ENCODE measurements around the gene DEXI. TPM values are rescaled to one million over a fixed set of nuclear protein-coding genes. Genes with fewer than 3 reads are reported as not detected.

The DEXI gene
- total and polyA plus RNA-seq, 2 of the 13 experiments (the other 11 are each of a cell fraction or from before 2014, with no cell fraction given), result 51.5 to 70.4 TPM

DNA sequence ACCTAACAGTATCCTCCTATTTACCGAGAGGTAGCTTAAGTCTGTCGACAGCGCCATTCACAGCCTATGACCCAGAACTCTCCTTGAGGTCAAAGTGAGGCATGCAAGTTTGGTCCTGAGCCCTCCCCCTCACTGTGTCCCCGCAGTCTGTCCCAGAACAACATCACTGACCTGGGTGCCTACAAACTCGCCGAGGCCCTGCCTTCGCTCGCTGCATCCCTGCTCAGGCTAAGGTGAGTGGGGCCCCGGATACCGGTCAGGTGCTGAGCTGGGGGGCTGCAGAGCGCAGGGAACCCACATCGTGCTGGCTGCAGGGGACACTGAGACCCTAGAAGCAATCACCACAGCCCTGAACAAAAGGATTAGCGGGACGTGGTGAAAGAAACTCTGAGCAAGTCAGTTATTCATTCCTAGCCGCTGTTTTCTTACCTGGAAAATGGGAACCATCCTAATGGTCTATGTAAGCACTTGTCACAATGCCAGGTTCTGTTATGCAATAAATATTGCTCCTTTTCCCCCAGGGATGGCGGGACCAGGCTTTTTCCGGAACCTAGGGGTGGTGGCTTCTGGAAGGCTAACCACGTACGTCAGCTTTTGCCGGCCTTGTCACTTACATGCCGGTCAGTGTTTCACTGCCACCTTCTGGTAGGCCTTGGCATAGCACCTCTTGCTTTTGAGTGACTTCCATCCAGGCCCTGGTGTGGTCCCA lies 23.8 kb downstream of the DEXI start (continued):
- TF ChIP-seq, protein P1, sequence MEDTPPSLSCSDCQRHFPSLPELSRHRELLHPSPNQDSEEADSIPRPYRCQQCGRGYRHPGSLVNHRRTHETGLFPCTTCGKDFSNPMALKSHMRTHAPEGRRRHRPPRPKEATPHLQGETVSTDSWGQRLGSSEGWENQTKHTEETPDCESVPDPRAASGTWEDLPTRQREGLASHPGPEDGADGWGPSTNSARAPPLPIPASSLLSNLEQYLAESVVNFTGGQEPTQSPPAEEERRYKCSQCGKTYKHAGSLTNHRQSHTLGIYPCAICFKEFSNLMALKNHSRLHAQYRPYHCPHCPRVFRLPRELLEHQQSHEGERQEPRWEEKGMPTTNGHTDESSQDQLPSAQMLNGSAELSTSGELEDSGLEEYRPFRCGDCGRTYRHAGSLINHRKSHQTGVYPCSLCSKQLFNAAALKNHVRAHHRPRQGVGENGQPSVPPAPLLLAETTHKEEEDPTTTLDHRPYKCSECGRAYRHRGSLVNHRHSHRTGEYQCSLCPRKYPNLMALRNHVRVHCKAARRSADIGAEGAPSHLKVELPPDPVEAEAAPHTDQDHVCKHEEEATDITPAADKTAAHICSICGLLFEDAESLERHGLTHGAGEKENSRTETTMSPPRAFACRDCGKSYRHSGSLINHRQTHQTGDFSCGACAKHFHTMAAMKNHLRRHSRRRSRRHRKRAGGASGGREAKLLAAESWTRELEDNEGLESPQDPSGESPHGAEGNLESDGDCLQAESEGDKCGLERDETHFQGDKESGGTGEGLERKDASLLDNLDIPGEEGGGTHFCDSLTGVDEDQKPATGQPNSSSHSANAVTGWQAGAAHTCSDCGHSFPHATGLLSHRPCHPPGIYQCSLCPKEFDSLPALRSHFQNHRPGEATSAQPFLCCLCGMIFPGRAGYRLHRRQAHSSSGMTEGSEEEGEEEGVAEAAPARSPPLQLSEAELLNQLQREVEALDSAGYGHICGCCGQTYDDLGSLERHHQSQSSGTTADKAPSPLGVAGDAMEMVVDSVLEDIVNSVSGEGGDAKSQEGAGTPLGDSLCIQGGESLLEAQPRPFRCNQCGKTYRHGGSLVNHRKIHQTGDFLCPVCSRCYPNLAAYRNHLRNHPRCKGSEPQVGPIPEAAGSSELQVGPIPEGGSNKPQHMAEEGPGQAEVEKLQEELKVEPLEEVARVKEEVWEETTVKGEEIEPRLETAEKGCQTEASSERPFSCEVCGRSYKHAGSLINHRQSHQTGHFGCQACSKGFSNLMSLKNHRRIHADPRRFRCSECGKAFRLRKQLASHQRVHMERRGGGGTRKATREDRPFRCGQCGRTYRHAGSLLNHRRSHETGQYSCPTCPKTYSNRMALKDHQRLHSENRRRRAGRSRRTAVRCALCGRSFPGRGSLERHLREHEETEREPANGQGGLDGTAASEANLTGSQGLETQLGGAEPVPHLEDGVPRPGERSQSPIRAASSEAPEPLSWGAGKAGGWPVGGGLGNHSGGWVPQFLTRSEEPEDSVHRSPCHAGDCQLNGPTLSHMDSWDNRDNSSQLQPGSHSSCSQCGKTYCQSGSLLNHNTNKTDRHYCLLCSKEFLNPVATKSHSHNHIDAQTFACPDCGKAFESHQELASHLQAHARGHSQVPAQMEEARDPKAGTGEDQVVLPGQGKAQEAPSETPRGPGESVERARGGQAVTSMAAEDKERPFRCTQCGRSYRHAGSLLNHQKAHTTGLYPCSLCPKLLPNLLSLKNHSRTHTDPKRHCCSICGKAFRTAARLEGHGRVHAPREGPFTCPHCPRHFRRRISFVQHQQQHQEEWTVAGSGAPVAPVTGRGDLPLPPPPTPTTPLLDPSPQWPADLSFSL (CRISPR knock-in tag; IDR thresholded peaks at IDR 0.05), result no peak
- TF ChIP-seq PHF21A (CRISPR knock-in tag; IDR thresholded peaks at IDR 0.05), result no peak
- TF ChIP-seq CCAR2 (optimal IDR thresholded peaks at IDR 0.05; ENCODE audit: low read depth, low read length), result peak; percentile 46
- TF ChIP-seq, protein P2, sequence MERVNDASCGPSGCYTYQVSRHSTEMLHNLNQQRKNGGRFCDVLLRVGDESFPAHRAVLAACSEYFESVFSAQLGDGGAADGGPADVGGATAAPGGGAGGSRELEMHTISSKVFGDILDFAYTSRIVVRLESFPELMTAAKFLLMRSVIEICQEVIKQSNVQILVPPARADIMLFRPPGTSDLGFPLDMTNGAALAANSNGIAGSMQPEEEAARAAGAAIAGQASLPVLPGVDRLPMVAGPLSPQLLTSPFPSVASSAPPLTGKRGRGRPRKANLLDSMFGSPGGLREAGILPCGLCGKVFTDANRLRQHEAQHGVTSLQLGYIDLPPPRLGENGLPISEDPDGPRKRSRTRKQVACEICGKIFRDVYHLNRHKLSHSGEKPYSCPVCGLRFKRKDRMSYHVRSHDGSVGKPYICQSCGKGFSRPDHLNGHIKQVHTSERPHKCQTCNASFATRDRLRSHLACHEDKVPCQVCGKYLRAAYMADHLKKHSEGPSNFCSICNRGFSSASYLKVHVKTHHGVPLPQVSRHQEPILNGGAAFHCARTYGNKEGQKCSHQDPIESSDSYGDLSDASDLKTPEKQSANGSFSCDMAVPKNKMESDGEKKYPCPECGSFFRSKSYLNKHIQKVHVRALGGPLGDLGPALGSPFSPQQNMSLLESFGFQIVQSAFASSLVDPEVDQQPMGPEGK (CRISPR knock-in tag; IDR thresholded peaks at IDR 0.05), result peak; percentile 53
- TF ChIP-seq KDM5A (IDR thresholded peaks at IDR 0.05; ENCODE audit: borderline replicate concordance, low read length), result no peak
- TF ChIP-seq RFXAP (CRISPR knock-in tag; IDR thresholded peaks at IDR 0.05; ENCODE audit: borderline replicate concordance), result peak; percentile 62; the same call in 1 of the 2 replicates
- TF ChIP-seq, protein P3, sequence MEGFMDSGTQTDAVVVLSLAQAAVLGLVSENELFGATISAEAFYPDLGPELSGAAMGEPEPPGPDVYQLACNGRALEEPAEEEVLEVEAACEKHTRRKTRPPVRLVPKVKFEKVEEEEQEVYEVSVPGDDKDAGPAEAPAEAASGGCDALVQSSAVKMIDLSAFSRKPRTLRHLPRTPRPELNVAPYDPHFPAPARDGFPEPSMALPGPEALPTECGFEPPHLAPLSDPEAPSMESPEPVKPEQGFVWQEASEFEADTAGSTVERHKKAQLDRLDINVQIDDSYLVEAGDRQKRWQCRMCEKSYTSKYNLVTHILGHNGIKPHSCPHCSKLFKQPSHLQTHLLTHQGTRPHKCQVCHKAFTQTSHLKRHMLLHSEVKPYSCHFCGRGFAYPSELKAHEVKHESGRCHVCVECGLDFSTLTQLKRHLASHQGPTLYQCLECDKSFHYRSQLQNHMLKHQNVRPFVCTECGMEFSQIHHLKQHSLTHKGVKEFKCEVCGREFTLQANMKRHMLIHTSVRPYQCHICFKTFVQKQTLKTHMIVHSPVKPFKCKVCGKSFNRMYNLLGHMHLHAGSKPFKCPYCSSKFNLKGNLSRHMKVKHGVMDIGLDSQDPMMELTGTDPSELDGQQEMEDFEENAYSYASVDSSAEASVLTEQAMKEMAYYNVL (CRISPR knock-in tag; IDR thresholded peaks at IDR 0.05; ENCODE audit: borderline replicate concordance), result peak; percentile 71; the same call in 1 of the 2 replicates
- no peak for TF ChIP-seq ZFP82 (CRISPR knock-in tag; IDR thresholded peaks at IDR 0.05; ENCODE audit: borderline replicate concordance)
- no peak for TF ChIP-seq RFX5 (IDR thresholded peaks at IDR 0.05; ENCODE audit: low read depth, low read length)
- TF ChIP-seq, protein P4, sequence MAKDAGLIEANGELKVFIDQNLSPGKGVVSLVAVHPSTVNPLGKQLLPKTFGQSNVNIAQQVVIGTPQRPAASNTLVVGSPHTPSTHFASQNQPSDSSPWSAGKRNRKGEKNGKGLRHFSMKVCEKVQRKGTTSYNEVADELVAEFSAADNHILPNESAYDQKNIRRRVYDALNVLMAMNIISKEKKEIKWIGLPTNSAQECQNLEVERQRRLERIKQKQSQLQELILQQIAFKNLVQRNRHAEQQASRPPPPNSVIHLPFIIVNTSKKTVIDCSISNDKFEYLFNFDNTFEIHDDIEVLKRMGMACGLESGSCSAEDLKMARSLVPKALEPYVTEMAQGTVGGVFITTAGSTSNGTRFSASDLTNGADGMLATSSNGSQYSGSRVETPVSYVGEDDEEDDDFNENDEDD (CRISPR knock-in tag; IDR thresholded peaks at IDR 0.05; ENCODE audit: borderline replicate concordance), result peak; percentile 26; the same call in 1 of the 2 replicates
- TF ChIP-seq ZNF556 (CRISPR knock-in tag; IDR thresholded peaks at IDR 0.05; ENCODE audit: borderline replicate concordance), result 0 out of 2 replicates have a peak, but pooled peaks have one; percentile 64
- peak; percentile 69 for TF ChIP-seq IRF2 (CRISPR knock-in tag; IDR thresholded peaks at IDR 0.05)
- 0 out of 2 replicates have a peak, but pooled peaks have one; percentile 42 for TF ChIP-seq HIVEP1 (CRISPR knock-in tag; IDR thresholded peaks at IDR 0.05)
